Upper lobe of left lung (tissue), 6 donors: ENCODE data around the gene DNAJB1. TPM values are rescaled to one million over a fixed set of nuclear protein-coding genes. Genes with fewer than 3 reads are reported as not detected.

Experiments used
- ATAC-seq, 2 donors: fragments of 200-7000 bp; cut with Tn5 transposase; one replicate each; pipeline ENCODE4 v1.9.1; 2022; ENCODE audit warnings: mild to moderate bottlenecking in 2 of 2, moderate library complexity in 2 of 2; ENCODE audit not compliant: low FRiP score in 2 of 2
- DNase-seq, 2 donors: peaks; one replicate each; pipeline ENCODE4 v3.0.0-alpha.2; 2019 to 2020
- H3K27ac ChIP-seq, 4 donors: fragments of 200-600 bp; sonication (generic); one replicate each; pipeline ENCODE4 v1.5.1; 2016 to 2019
- H3K27me3 ChIP-seq, 4 donors: fragments of 200-600 bp; sonication (generic); one replicate each; pipeline ENCODE4 v1.5.1; 2017 to 2019
- H3K36me3 ChIP-seq, 4 donors: fragments of 200-600 bp; sonication (generic); one replicate each; pipeline ENCODE4 v1.5.1; 2016 to 2019
- H3K4me1 ChIP-seq, 4 donors: fragments of 200-600 bp; sonication (generic); one replicate each; pipeline ENCODE4 v1.5.1; 2018 to 2019
- H3K4me3 ChIP-seq, 4 donors: fragments of 200-600 bp; sonication (generic); one replicate each; pipeline ENCODE4 v1.5.1; 2017 to 2019; ENCODE audit warnings: mild to moderate bottlenecking in 2 of 4, moderate library complexity in 1 of 4
- H3K9me3 ChIP-seq, 4 donors: fragments of 200-600 bp; sonication (generic); one replicate each; pipeline ENCODE4 v1.5.1; 2018 to 2019
- EP300 ChIP-seq, 4 donors: sonication (generic); formaldehyde crosslinking; IDR thresholded peaks; one replicate each; pipeline ENCODE4 v1.5.1; 2017; ENCODE audit warnings: antibody characterized with exemption in 4 of 4, control low read depth in 2 of 4
- POLR2A ChIP-seq, 4 donors: fragments of 450-650 bp; IDR thresholded peaks; one replicate each; pipeline ENCODE4 v1.5.1; 2016 to 2017; ENCODE audit warnings: antibody characterized with exemption in 4 of 4, mild to moderate bottlenecking in 2 of 4
- POLR2AphosphoS5 ChIP-seq, 2 donors: sonication (generic); formaldehyde crosslinking; IDR thresholded peaks; one replicate each; pipeline ENCODE4 v1.5.1; 2017; ENCODE audit warnings: antibody characterized with exemption in 2 of 2
- WGBS, 2 donors: methylation state at CpG; one replicate each; pipeline ENCODE4 v1.1.5; 2017 to 2018; 5-methylcytosine and 5-hydroxymethylcytosine counted together
- total RNA-seq, 6 donors: library from RNA; depleted of rRNA in 4 of 6; stranded (reverse); fragments of >200 nt in 4 of 6; gene quantifications; one replicate each; pipeline versions ENCODE4 v1.1.0 to v1.2.1, GENCODE V29; 2016 to 2021
- TF ChIP-seq, protein P1 (sequence below), 6 experiments: fragments of 450-650 bp in 4 of 6; fragments of 200-600 bp in 2 of 6; sonication (generic) in 2 of 6; IDR thresholded peaks; one replicate each; pipeline ENCODE4 v1.5.1; 2016 to 2019; ENCODE audit warnings: antibody characterized with exemption in 6 of 6
- donor health status: DM: no; HTN: no; CAD: no; lungs with moderate emphysema.
- donor health status: DM: no; HTN: yes; CAD: no; lungs with severe emphysema.

DNAJB1 gene
- total RNA-seq, 6 donors from 2014 or later = 33.5 to 137 (median 101) TPM

DNA sequence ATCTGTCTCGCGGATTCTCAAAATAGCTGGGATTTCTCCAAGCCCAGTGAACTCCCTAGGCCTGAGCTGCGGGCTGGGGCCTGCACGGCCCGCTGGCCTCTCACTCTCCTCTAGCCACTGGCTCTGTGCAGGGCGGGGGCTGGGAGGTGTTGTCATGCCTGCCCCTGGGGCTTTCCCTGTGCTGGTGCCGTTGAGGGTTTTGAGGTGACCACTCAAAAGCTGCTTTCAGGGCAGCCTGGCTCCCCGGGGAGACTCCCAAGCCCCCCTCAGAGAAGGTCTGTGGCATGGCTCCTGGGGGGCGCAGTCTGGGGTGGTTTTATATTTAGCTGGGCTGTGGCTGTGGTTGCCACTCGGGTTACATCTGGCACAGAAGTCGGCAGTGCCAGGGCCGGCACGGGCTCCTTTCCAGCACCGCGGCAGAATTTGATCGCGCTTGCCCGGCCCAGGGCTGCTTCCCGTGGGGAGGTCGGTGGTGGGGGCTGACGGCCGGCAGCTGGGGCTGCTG lies 43.7 kb upstream of the DNAJB1 start:
- 61 to 74% methylated on average over 13 to 15 of the region's 22 CpGs for WGBS, 2 donors
- H3K27ac ChIP-seq = peak overlapping the region; percentile 21 to 69 (median 41)
- peaks cover 5 to 33% (median 16%) of the 10 kb centered on the region in 4 donors for H3K36me3 ChIP-seq
- DNase-seq = peak in 1 of 2 donors; percentile 74
- peaks cover 7 to 33% (median 12%) of the 10 kb centered on the region in 4 donors for H3K4me1 ChIP-seq
- no peaks in the 10 kb centered on the region for H3K27me3 ChIP-seq
- TF ChIP-seq POLR2A (IDR thresholded peaks at IDR 0.05) (no peak), EP300 (IDR thresholded peaks at IDR 0.05) (no peak), POLR2AphosphoS5 (IDR thresholded peaks at IDR 0.05) (no peak)
- TF ChIP-seq, protein P1, sequence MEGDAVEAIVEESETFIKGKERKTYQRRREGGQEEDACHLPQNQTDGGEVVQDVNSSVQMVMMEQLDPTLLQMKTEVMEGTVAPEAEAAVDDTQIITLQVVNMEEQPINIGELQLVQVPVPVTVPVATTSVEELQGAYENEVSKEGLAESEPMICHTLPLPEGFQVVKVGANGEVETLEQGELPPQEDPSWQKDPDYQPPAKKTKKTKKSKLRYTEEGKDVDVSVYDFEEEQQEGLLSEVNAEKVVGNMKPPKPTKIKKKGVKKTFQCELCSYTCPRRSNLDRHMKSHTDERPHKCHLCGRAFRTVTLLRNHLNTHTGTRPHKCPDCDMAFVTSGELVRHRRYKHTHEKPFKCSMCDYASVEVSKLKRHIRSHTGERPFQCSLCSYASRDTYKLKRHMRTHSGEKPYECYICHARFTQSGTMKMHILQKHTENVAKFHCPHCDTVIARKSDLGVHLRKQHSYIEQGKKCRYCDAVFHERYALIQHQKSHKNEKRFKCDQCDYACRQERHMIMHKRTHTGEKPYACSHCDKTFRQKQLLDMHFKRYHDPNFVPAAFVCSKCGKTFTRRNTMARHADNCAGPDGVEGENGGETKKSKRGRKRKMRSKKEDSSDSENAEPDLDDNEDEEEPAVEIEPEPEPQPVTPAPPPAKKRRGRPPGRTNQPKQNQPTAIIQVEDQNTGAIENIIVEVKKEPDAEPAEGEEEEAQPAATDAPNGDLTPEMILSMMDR (IDR thresholded peaks at IDR 0.05) = no peak
- H3K4me3 ChIP-seq = no peak overlapping the region
- H3K9me3 ChIP-seq = no peaks in the 10 kb centered on the region
- ATAC-seq = no peak

DNA sequence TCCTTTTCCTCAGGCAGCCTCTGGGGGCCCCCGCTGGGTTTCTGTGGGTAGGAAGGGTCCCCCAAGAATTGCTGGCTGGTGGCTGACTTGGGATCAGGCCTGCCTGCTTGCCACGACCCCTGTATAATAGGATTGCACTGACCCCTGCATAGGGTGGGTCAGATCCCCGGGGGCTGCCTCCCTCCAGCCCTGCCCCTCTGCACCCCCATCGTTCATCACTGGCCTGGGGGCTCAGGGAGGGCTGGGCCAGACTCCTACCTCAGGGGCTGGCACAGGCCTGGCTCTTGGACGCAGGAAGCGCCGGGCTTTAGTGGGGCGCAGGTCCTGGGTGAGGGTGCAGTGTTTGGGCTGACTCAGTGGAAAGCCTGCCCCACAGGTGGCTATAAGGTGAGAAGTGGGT lies 43.1 kb upstream of the DNAJB1 start:
- Histone ChIP-seq H3K36me3 (peaks cover 5 to 26% (median 15%) of the 10 kb centered on the region in 4 donors), H3K4me1 (peaks cover 13 to 39% (median 19%) of the 10 kb centered on the region in 4 donors), H3K27me3 (no peaks in the 10 kb centered on the region), H3K4me3 (no peak overlapping the region), H3K27ac (peak overlapping the region in 2 of 4 donors; percentile 21 to 41), H3K9me3 (no peaks in the 10 kb centered on the region)
- TF ChIP-seq, protein P1 (IDR thresholded peaks at IDR 0.05) = no peak
- no peak for TF ChIP-seq EP300 (IDR thresholded peaks at IDR 0.05)
- no peak for TF ChIP-seq POLR2AphosphoS5 (IDR thresholded peaks at IDR 0.05)
- no peak for TF ChIP-seq POLR2A (IDR thresholded peaks at IDR 0.05)
- DNase-seq (peak in 1 of 2 donors; percentile 47), ATAC-seq (no peak)
- WGBS, 2 donors = 89 to 100% methylated on average over 1 to 7 of the region's 8 CpGs

DNA sequence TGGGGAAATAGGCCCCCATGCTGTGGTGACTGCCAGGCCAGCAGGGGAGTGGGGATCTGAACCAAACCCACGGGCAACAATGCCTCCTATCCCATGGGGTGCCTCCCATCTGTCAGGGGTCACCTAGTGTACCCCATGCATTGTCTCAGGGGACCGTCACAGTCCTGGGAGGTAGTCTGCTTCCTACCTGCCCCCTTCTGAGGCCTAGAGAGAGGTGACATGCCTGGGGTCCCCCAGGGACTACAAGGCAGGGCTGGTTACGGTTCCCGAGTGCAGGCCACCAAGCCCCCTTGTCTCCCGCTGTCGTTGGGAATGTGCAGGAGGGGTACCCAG lies 42.5 kb upstream of the DNAJB1 start:
- peak overlapping the region in 1 of 4 donors; percentile 41 for H3K27ac ChIP-seq

DNA sequence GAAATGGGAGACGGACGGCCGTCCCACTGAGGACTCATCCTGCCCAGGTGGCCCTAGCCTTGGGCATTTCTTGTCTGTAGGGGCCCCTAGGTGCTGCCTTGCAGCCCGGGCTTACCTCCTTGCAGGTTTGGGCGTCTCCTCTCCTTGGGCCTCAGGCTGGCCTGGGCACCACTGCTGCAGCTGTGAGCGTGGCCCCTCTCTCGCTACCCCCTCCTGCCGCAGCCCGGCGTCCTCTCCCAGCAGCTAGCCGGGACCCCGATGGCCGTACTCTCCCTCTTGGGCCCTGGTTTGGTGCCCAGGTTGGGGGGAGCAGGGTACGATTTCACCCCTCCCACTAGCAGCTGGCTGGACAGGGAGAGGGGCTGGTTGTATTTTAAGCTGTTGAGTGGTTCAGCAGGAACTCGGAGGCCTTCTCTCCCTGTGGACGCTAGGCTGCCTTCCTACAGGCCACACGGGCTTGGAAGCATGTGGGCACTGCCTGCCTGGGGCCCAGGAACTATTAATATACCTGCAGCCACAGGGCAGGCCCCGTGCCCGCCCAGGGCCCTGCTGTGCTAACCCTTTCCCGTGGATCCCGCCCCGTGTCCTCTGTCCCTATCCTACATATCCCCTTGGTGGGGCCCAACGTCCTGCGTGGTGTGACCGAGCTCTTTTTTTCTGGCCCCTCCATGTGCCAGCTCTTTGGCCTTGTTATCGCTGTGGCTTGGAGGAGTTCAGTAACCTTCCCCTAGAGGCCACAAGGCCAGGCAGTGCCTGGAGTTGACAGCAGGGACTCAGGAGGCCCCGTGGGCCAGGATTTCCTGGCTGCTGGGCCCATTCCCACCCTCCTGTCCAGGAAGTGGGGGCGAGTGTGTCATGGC lies 41.9 kb upstream of the DNAJB1 start:
- Histone ChIP-seq H3K4me3 (no peak overlapping the region), H3K36me3 (peaks cover 2 to 15% (median 7%) of the 10 kb centered on the region in 4 donors), H3K9me3 (no peaks in the 10 kb centered on the region), H3K4me1 (peaks cover 13 to 42% (median 19%) of the 10 kb centered on the region in 4 donors), H3K27ac (peak overlapping the region in 1 of 4 donors; percentile 41), H3K27me3 (no peaks in the 10 kb centered on the region)
- DNase-seq (peak in 1 of 2 donors; percentile 62), ATAC-seq (no peak)
- WGBS, 2 donors = 67 to 73% methylated on average over 14 to 25 of the region's 28 CpGs
- TF ChIP-seq, protein P1 (IDR thresholded peaks at IDR 0.05) = no peak
- TF ChIP-seq POLR2A (IDR thresholded peaks at IDR 0.05) = no peak
- TF ChIP-seq POLR2AphosphoS5 (IDR thresholded peaks at IDR 0.05) = no peak
- TF ChIP-seq EP300 (IDR thresholded peaks at IDR 0.05) = no peak

More for the DNA sequence above, 42.5 kb upstream of the DNAJB1 start:
- TF ChIP-seq POLR2AphosphoS5 (IDR thresholded peaks at IDR 0.05) (no peak), EP300 (IDR thresholded peaks at IDR 0.05) (no peak), POLR2A (IDR thresholded peaks at IDR 0.05) (no peak)
- TF ChIP-seq, protein P1 (IDR thresholded peaks at IDR 0.05) = no peak
- peaks cover 13 to 42% (median 19%) of the 10 kb centered on the region in 4 donors for H3K4me1 ChIP-seq
- H3K9me3 ChIP-seq = no peaks in the 10 kb centered on the region
- H3K36me3 ChIP-seq = peaks cover 2 to 21% (median 10%) of the 10 kb centered on the region in 4 donors
- no peaks in the 10 kb centered on the region for H3K27me3 ChIP-seq
- ATAC-seq (no peak), DNase-seq (no peak)
- no peak overlapping the region for H3K4me3 ChIP-seq
- 77% methylated on average over 4 of the region's 6 CpGs; no CpG with 5 or more reads in 1 of the 2 donors for whole genome bisulfite sequencing, 2 donors
